ENCODE data around the gene PPP1R13L.

Gene PPP1R13L

GRCh38 chr19:45340899-45341453 lies 63.9 kb downstream of the PPP1R13L start:
- H3K4me3 ChIP-seq (ENCODE audit: low read depth, low read length, poor library complexity, severe bottlenecking) = peak overlapping the region; percentile 59
- H3K9me2 ChIP-seq (ENCODE audit: low read depth, low read length) = no peaks in the 10 kb centered on the region
- no peaks in the 10 kb centered on the region for H3K9me3 ChIP-seq (ENCODE audit: low read length)
- H3K36me3 ChIP-seq (ENCODE audit: insufficient read depth, low read length) = no peaks in the 10 kb centered on the region
- H3K79me2 ChIP-seq (ENCODE audit: insufficient read depth, low read length) = no peaks in the 10 kb centered on the region
- no peak overlapping the region for H2AFZ ChIP-seq (ENCODE audit: low read length)
- no peak overlapping the region for H3K27ac ChIP-seq (ENCODE audit: low read depth, low read length, poor library complexity, severe bottlenecking)
- peaks cover 11% of the 10 kb centered on the region; the same call in 1 of the 2 replicates for H3K27me3 ChIP-seq (ENCODE audit: insufficient read depth, low read length)
- no peaks in the 10 kb centered on the region for H4K20me1 ChIP-seq (ENCODE audit: insufficient read depth, low read length)
- peak overlapping the region; percentile 32; the same call in 1 of the 2 replicates for H3K9ac ChIP-seq (ENCODE audit: low read length)
- no peaks in the 10 kb centered on the region for H3F3A ChIP-seq (ENCODE audit: insufficient read depth, low read length)
- H3K4me2 ChIP-seq (ENCODE audit: low read length) = peak overlapping the region; percentile 77
- peaks cover 20% of the 10 kb centered on the region for H3K4me1 ChIP-seq (ENCODE audit: insufficient read depth, low read length, severe bottlenecking)
- TF ChIP-seq CTCF (IDR thresholded peaks at IDR 0.05; ENCODE audit: low read length) (no peak), EZH2 (IDR thresholded peaks at IDR 0.05; ENCODE audit: borderline replicate concordance, low read length) (no peak)

GRCh38 chr19:45340232-45340898 lies 64.5 kb downstream of the PPP1R13L start, which contains the start of gene KLC3:
Gene KLC3 (plus strand): TSS chr19:45340750. CDS start chr19:45345542, 4,792 bp downstream.
- no peak within 1 kb of the TSS for H3K27ac ChIP-seq (ENCODE audit: low read depth, low read length, poor library complexity, severe bottlenecking)

GRCh38 chr19:45339629-45340028 lies 65.2 kb downstream of the PPP1R13L start:
- Histone ChIP-seq H4K20me1 (ENCODE audit: insufficient read depth, low read length) (no peaks in the 10 kb centered on the region), H3K4me2 (ENCODE audit: low read length) (no peak overlapping the region), H3F3A (ENCODE audit: insufficient read depth, low read length) (no peaks in the 10 kb centered on the region), H3K27ac (ENCODE audit: low read depth, low read length, poor library complexity, severe bottlenecking) (no peak overlapping the region), H3K4me1 (ENCODE audit: insufficient read depth, low read length, severe bottlenecking) (peaks cover 23% of the 10 kb centered on the region), H3K9ac (ENCODE audit: low read length) (no peak overlapping the region), H3K79me2 (ENCODE audit: insufficient read depth, low read length) (no peaks in the 10 kb centered on the region), H3K9me3 (ENCODE audit: low read length) (no peaks in the 10 kb centered on the region), H3K36me3 (ENCODE audit: insufficient read depth, low read length) (no peaks in the 10 kb centered on the region), H2AFZ (ENCODE audit: low read length) (no peak overlapping the region), H3K9me2 (ENCODE audit: low read depth, low read length) (no peaks in the 10 kb centered on the region), H3K27me3 (ENCODE audit: insufficient read depth, low read length) (0 out of 2 replicates have a peak, but pooled peaks cover 4% of the 10 kb centered on the region), H3K4me3 (ENCODE audit: low read depth, low read length, poor library complexity, severe bottlenecking) (no peak overlapping the region)
- TF ChIP-seq EZH2 (IDR thresholded peaks at IDR 0.05; ENCODE audit: borderline replicate concordance, low read length) (no peak), CTCF (IDR thresholded peaks at IDR 0.05; ENCODE audit: low read length) (no peak)

More at GRCh38 chr19:45340232-45340898, 64.5 kb downstream of the PPP1R13L start, which contains the start of gene KLC3:
- Histone ChIP-seq H2AFZ (ENCODE audit: low read length) (no peak within 1 kb of the TSS), H3F3A (ENCODE audit: insufficient read depth, low read length) (no peaks in the 10 kb centered on the region), H3K36me3 (ENCODE audit: insufficient read depth, low read length) (no peaks in the 10 kb centered on the region), H3K79me2 (ENCODE audit: insufficient read depth, low read length) (no peaks in the 10 kb centered on the region), H3K4me3 (ENCODE audit: low read depth, low read length, poor library complexity, severe bottlenecking) (peak within 1 kb of the TSS; percentile 59), H3K9me2 (ENCODE audit: low read depth, low read length) (no peaks in the 10 kb centered on the region), H3K4me2 (ENCODE audit: low read length) (peak within 1 kb of the TSS; percentile 77), H3K27me3 (ENCODE audit: insufficient read depth, low read length) (peaks cover 8% of the 10 kb centered on the region; the same call in 1 of the 2 replicates), H3K9ac (ENCODE audit: low read length) (peak within 1 kb of the TSS; percentile 32; the same call in 1 of the 2 replicates), H4K20me1 (ENCODE audit: insufficient read depth, low read length) (no peaks in the 10 kb centered on the region), H3K4me1 (ENCODE audit: insufficient read depth, low read length, severe bottlenecking) (peaks cover 23% of the 10 kb centered on the region), H3K9me3 (ENCODE audit: low read length) (no peaks in the 10 kb centered on the region)
- no peak for TF ChIP-seq CTCF (IDR thresholded peaks at IDR 0.05; ENCODE audit: low read length)
- no peak for TF ChIP-seq EZH2 (IDR thresholded peaks at IDR 0.05; ENCODE audit: borderline replicate concordance, low read length)
